ENCODE measurements around the gene ASPSCR1.
"Not testable (repeated sequence)": the region's sequence is repeated elsewhere in the genome, so short reads cannot be mapped to it uniquely, and the experiment has no call there.

Gene ASPSCR1

DNA sequence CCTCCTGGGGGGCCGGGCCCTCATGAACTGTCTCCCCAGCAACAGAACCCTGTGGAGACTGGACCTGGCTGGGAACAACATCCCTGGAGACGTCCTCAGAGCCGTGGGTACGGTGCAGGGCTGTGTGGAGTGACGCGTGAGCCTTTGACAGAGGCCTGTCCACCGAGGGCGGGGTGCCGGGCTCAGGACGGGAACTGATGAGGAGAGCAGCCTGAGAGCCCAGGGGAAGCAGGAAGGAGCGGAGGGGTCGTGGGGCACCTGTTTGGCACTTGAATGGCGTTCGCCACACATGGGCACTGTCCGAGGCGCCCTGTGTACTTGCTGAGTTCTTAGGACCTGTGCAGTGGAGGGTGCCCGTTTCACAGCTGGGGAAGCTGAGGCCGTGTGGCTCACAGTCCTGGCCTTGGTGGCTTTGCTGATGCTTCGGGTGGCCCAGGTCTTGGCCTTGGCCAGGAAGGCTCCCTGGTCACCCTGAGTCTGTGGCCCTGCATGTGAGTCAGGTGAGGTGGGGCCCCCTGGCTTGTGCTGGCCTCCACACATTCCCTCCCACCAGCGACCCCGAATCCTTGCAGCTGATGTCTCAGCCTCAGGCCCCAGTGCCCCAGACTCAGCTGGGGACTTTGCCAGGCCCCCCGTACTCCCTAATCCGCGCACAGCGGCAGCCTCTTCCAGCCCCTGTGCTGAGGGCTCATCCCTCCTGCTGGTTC, 48.1 kb downstream of the ASPSCR1 start:
- no peak for DNase-seq

DNA sequence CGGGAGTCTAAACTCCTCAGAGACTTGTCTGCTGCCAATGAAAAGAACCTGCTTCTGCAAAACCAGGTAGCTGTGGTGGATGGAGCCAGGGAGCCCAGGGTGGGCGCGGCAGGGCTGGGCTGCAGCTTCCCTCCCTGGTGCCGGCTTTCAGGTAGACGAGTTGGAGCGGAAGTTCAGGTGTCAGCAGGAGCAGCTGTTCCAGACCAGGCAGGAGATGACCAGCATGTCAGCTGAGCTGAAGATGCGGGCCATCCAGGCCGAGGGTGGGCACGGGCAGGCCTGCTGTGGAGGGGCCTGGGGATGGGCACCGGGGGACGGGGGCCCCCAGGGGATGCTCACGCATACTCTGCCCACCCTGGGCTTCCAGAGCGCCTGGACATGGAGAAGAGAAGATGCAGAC, 50.8 kb downstream of the ASPSCR1 start:
- no peak for DNase-seq

DNA sequence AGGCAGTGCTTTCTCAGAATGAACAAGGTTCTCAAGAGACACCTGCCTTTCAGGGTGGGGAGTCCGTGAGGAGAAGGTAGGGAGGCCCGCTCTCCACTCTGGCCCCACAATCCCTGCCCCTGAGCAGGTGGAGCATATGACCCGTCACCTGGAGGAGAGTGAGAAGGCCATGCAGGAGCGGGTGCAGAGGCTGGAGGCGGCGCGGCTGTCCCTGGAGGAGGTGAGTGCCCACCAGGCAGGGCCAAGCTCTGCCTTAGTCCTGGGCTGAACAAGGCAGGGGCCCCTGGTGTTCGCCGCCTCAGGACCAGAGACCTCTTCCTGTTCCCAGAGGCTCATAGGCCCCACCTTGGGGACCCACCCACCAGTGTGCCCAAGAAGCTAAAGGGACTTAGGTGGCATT, 51.5 kb downstream of the ASPSCR1 start:
- DNase-seq, result no peak

DNA sequence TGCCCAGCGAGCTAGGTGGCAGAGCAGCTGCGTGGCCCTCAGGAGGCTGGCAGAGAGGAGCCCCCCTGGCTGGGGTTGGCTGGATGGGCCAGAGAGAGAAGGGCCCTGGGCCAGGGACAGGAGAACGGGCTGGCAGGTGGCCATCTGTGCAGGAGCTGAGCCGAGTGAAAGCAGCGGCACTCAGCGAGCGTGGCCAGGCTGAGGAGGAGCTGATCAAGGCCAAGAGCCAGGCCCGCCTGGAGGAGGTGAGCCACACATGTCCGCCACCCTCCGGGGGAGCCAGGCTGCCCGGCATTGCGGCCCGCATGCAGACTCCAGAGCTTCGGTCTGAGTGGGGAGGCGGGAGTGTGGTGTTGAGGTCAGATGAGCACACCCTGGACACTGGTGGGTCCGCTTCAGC, 52.0 kb downstream of the ASPSCR1 start:
- no peak for DNase-seq

DNA sequence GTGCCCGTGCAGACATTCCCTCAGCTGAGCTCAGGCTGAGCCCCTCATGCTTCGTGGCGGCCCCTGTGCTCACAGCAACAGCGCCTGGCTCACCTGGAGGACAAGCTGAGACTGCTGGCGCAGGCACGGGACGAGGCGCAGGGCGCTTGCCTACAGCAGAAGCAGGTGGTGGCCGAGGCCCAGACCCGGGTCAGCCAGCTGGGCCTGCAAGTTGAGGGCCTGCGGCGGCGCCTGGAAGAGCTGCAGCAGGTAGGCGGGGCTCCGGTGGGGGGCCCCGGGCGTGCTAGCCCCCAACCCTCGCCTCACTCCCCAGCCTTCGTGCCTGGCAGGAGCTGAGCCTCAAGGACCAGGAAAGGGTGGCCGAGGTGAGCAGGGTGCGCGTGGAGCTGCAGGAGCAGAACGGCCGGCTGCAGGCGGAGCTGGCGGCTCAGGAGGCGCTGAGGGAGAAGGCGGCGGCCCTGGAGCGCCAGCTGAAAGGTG, 52.6 kb downstream of the ASPSCR1 start:
- no peak for DNase-seq

DNA sequence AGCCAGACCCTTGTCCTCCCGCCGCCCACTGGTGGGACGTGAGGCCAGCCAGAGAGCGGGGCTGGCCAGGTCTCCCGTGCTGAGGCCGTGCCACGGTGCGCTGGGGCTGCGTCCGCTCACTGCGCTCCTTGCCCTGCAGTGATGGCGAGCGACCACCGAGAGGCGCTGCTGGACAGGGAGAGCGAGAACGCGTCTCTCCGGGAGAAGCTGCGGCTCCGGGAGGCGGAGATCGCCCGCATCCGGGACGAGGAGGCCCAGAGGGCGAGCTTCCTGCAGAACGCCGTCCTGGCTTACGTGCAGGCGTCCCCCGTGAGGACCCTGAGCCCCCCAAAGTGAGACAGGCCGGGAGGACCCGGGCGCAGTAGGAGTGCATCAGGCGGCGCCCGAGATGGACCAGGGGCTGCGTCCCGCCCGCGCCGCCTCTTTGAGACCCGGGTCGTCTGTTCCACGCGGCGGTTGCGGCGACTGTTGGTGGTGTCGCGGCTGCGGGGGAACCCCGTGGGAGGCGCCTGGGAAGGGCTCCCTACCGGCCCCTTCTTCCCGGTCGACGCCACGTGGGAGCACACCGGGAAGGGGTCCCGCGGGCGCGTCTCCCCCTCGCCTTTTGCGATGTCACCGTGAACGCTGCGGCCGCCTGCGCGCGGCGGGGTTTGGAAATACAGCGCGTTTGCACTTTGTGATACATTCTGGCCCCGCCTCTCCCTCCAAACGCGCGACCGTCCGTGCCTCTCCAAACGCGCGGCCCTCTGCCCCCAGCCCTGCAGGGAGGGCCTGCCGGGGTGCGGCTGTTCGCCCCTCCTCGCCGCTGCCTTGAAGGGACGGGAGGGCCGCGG, 53.3 kb downstream of the ASPSCR1 start:
- peak; percentile 59 for DNase-seq

DNA sequence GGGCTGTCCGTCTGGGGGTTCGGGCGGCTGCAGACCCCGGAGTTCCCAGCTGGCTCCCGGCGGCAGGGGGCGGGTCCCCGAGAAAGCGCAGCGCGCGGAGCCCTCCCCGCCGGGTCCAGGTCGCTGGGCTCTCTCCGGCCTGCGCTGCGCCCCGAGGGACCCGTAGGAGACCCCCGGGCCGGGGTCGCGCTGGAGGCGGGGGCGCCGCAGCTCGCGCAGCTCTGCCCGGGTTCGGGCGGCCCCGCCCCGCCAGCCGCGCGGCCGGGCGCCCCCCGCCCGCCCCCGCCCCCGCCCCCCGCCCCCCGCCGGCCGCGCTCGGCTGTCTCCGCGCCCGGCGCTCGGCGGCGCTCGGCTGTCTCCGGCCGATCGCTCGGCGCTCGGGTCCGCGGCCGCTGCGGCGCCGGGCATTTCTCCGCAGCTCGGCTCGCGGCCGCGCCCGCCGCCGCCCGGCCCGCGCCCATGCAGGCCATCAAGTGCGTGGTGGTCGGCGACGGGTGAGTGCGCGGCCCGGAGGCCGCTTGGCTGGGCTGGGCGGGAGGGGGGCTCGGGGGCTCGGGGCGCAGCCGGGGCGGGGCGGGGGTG, 54.0 kb downstream of the ASPSCR1 start, which contains the start of gene RAC3:
Gene RAC3 (plus strand): TSS at position 376 of the 582 bp plus-strand sequence. CDS start 84 bp downstream, at position 460.
- no peak for DNase-seq

DNA sequence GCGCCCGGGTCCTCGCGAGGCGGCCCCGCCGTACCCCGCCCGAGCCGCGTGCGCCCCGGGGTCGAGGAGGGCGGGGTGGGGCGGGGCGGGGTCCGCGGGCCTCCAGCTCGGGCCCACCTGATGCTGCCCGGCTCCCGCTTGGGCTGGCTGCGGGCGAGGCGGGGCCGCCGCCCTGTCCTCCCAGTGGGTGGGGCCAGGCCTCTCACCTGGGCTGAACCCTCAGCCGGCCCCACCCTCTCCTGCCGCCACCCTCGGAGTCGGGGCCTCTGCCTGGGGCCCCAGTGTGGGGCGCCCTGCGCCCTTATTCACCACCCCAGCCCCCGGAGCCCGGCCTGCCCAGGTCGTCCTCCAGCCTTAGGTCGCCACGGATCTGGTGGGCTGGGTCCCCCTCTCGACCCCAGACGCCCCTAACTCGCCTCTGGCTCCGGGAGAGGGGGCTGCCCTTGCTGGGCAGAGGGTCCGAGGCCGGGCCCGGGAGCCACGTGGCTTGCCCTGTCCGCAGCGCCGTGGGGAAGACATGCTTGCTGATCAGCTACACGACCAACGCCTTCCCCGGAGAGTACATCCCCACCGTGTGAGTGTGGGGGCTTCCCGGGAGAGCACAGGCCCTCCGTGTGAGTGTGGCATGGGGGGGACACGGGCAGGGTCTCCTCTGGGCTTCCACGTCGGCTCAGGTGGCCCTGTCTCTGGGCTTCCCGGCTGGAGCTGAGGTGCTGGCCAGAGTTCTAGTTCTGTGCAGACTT, 54.6 kb downstream of the ASPSCR1 start:
- DNase-seq, result no peak

DNA sequence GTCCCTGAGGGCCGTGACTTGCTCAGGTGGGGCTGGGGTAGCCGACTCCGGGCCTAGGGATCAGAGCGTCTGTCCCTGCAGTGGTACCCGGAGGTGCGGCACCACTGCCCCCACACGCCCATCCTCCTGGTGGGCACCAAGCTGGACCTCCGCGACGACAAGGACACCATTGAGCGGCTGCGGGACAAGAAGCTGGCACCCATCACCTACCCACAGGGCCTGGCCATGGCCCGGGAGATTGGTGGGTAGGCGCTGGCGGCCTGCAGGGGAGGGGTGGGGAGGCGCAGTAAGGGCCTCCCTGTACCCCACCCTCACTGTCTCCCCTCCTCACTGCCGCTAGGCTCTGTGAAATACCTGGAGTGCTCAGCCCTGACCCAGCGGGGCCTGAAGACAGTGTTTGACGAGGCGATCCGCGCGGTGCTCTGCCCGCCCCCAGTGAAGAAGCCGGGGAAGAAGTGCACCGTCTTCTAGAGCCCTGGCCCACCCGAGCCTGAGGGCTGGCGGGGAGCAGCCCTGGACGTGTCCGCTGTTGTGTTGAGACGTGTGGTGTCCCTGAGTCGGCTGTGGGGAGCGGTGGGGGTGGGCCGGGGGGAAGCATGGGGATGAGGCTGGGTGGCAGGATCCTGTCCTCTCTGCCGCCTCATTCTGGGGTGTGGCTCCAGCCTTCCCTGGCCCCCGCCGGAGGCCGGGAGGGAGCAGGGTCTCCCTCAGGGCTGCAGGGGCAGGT, 56.1 kb downstream of the ASPSCR1 start:
- DNase-seq, result no peak

DNA sequence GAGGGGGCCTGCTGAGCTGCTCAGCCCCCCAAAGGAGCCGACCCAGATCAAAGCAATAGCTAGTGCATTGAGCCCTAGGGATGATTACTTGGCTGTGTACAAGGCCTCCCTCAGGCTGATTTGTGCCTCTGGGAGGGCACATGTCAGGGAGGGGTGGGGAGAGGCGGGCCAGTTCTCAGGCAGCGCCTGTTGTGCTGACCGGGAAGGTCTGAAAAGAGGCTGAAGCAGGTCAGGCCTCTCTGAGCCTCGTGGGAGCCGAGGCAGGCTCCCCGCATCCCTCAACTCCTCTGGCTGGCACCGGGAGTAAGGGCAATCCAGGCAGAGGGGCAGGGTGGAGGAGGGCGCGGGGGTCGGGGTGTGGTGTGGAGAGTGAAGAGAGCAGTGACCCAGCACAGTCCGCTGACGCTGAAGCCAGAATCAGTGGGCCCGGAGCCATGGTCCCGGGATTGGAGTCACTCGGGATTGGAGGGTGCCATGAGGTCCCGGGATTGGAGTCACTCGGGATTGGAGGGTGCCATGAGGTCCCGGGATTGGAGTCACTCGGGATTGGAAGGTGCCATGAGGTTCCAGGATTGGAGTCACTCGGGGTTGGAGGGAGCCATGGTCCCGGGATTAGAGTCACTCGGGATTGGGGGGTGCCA, 57.1 kb downstream of the ASPSCR1 start:
- DNase-seq, result no peak

DNA sequence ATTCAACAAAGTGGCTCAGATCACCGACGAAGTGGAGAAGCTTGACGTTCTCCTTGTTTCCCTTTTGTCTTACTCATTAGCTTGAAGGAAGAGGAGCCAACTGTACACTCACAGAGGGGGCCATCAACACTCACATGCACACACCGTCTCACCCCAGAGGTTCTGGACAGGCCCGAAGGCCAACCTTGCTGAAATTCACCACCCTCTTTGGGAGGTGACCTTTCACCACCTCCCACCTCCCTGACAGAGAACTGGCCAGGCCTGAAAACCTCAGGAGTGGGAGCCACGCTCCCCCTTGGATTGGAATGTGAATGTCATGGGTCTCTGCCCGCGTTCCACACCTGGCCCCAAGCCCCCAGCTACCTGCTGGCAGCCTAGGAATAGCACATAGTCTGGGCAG, 58.1 kb downstream of the ASPSCR1 start:
- DNase-seq, result no peak

DNA sequence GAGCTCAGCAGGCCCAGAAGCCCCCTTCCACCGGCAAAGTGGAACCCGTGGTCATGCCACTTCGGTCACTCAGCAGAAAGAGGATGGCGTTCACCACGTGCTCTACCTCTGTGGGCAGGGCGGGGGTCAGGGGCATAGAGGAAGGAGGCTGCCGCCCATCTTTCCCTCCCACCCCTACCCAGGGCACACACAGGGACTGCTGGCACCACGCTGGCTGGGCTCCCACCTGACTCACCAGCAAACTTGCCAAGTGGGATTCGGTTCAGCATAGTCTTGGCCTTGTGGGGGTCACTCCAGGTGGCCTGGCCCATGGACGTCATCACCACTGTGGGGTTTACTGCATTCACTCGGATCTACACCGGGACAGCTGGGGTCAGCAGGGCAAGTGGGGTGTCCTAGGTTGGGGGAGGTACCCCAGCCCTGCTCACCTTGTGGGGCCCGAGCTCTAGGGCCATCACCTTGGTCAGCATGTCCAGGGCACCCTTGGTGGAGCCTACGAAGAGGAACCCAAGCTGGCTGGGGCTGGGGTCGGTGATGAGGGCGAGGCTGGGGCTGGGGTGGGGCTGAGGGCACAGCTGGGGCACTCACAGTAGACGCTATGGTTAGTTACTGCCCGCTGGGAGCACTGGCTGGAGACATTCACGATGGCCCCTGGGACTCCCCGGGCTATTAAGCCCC, 58.7 kb downstream of the ASPSCR1 start:
- DNase-seq, result no peak

DNA sequence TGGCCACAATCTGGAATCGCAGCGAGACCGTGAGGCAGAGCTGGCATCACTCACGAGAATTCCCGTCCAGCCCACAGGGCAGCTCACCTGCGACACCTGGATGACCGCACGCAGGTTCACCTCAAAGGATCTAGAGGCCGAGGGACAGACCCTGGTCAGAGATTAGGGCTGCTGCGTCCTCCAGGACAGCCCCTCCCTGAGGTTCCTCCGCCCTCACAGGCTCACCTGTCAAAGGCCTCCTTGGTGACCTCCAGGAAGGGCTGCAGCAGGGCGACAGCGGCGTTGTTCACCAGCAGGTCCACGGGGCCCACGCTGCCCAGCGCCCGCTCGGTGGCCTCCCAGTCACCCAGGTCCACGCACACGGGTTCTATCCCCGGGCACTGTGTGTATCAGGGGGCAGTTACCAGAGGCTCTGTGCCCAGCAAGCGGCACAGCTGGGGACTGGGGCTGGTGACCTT, 59.2 kb downstream of the ASPSCR1 start:
- DNase-seq, result no peak

DNA sequence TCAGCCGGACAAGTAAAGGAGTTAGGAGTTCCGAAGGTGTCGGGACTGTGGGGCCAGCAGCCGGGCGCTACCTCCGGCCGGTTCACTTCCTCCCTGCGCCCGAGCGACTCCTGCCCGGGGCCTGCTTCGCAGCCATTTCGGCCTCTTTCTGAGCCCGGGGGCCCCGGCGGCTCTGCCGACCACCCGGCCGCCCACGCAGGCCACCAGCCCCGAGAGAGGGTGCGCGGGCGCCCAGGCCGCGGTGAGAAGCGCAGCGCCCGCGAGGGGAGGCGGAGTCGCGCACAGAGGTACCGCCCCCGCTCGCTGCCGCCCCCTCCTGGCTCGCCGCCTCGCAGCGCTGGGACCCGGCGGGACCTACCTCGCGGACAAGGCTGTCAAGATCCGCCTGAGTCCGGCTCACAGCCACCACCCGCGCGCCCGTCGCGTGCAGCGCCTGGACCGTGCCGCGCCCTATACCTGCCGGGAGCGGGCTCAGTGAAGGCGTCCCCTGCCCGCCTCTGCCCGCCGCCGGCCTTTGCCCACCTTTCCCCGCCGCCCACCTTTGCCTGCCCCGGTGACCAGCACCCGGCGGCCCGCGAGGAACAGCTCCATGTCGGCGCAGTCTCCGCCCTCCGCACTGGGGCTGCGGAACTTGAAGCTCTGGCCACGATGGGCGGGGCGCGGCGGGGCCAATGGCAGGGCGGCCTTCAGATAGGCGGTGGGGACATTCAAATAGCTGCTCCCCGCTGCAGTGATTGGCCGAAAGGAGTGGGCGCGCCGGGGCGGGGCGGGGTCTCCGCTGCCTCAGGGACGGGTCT, 59.9 kb downstream of the ASPSCR1 start, which contains the start of gene DCXR:
Gene DCXR (minus strand): TSS at position 606 of the 797 bp plus-strand sequence. CDS start 15 bp downstream, at position 591.
- DNase-seq, result peak; percentile 85

DNA sequence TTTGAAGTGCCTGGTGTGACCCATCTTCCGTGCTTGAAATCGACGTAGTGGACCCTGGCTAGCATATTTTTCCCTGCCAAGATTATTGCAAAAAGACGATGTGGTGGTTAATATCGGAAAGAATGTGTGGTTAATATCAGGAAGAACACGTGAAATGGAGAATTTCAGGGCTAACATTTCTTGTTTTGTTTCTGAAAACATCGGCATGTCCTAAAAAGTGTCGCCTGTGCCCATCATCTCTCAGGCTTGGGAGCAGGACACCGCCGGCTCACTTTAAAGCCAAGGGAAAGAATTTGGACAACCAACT, 60.4 kb downstream of the ASPSCR1 start:
- DNase-seq, result no peak

DNA sequence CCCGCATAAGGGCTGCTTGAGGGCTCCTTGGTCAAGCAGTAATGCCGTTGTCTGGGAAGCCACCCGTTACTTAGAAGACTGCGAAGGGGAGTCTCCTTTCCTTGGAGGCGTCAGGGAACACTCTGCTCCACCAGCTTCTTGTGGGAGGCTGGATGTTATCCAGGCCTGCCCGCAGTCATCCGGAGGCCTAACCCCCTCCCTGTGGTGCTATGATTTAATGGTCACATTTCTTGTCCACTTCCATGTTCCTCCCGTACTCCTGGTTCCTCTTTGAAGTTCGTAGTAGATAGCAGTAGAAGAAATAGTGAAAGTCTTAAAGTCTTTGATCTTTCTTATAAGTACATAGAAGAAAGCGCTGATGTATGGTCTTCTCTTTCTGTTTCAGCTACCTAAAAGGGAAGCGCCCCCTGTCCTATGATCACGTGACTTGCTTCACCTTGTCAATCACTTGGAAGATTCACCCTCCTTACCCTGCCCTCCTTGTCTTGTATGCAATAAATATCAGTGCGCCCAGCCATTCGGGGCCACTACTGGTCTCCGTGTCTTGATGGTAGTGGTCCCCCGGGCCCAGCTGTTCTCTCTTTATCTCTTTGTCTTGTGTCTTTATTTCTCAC, 61.5 kb downstream of the ASPSCR1 start:
- DNase-seq, result not testable (repeated sequence)

DNA sequence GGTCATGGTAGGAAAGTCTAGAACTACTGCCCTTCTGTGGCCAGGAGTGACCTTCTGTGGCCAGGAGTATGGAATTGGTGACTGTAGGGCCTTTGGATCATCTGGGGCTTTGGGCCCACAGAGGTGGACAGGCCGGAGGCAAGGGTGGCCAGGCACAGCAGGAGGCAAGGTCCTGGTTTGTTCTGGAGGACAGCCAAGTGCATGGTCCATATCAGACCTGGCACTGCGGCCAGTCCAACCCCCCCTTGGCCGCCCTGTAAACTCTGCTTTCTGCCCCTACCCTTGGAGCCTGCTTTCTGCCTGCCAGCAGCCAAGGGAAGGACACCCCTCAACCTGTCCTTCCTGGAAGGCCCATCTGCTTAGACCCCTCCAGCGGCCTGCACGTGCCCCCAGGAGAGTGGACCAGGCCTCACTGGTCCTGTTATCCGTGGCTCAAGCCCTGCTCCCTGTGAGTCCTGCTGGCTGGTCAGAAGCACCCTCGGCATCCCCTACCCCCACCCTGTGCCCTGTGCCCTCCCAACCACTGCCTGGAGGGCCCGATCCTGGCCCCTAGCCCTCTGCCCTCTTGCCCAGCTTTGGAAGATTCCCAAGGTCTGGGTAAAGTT, 62.4 kb downstream of the ASPSCR1 start:
- DNase-seq, result no peak

DNA sequence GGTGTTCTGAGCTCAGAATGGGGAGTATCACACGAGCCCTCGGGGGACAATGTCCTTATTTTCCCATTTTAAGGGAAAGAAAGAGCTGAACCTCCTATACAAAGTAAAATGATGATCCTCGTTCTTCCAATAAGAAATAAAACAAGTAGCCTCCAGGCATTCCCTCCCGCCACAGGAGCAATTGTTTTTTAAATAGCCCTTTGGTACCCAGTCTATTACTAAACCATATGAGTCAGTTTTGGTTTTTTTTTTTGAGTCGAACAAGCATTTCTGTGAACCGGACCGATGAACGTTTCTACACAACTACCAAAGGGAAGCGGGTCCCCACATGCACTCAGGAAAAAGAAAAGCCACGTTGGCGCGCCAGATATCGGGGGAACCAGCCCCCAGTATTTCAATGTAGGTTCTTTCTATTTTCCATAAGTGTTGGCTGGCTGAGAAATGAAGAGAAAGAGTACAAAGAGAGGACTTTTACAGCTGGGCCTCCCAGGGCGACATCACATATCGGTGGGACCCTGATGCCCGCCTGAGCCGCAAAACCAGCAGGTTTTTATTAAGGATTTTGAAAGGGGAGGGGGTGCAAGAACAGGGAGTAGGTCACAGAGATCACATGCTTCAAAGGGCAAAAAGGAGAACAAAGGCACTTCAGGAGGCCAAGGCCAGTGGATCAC, 63.9 kb downstream of the ASPSCR1 start:
- no peak for DNase-seq

DNA sequence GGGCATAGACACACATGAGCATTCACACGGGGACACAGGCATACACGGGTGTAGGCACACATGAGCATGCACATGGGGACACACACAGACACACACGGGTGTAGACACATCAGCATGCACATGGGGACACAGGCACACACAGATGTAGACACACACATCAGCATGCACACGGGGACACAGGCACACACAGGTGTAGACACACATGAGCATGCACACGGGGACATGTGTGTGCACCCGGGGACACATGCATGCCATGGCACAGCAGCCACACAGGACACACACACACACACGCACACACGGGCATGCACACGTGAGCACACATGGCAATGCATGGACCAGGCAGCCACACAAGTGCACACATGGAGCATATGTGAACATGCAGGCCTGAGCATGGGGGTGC, 65.2 kb downstream of the ASPSCR1 start:
- DNase-seq, result no peak
